Astrocyte (in vitro differentiated cells and primary cell): ENCODE results near the gene GAMT. TPM values are rescaled to one million over a fixed set of nuclear protein-coding genes. Genes with fewer than 3 reads are reported as not detected.

Experiments
- DNase-seq: peaks from one replicate; pipeline ENCODE4 v3.0.0-alpha.2; 2010; ENCODE audit warnings: low read depth
- FAIRE-seq: peaks from 2 replicates; lab custom pipeline; 2011; peaks lifted over from hg19 to GRCh38; lab: Jason Lieb, UNC
- H2AFZ ChIP-seq: 2 replicates; pipeline ENCODE4 v1.6.0; 2012; ENCODE audit warnings: low read depth, low read length, inconsistent platforms
- H3K27ac ChIP-seq: 2 replicates; pipeline ENCODE4 v1.5.1; 2011; ENCODE audit warnings: low read depth, low read length, inconsistent platforms
- H3K27me3 ChIP-seq: 2 replicates; pipeline ENCODE4 v1.6.0; 2011; ENCODE audit warnings: low read length, inconsistent platforms; ENCODE audit not compliant: insufficient read depth
- H3K36me3 ChIP-seq: 2 replicates; pipeline ENCODE4 v1.5.1; 2011; ENCODE audit warnings: low read length, inconsistent platforms; ENCODE audit not compliant: insufficient read depth
- H3K4me1 ChIP-seq: 2 replicates; pipeline ENCODE4 v1.5.1; 2011; ENCODE audit warnings: low read length, inconsistent platforms; ENCODE audit not compliant: insufficient read depth
- H3K4me2 ChIP-seq: 2 replicates; pipeline ENCODE4 v1.6.0; 2012; ENCODE audit warnings: low read length, inconsistent platforms
- H3K4me3 ChIP-seq: 2 replicates; pipeline ENCODE4 v1.5.1; 2011; ENCODE audit warnings: low read depth, mild to moderate bottlenecking, low read length, inconsistent platforms; ENCODE audit not compliant: insufficient read depth
- H3K79me2 ChIP-seq: 2 replicates; pipeline ENCODE4 v1.6.0; 2012; ENCODE audit warnings: mild to moderate bottlenecking, low read length, inconsistent platforms; ENCODE audit not compliant: insufficient read depth
- H3K9ac ChIP-seq: 2 replicates; pipeline ENCODE4 v1.6.0; 2012; ENCODE audit warnings: mild to moderate bottlenecking, low read length, inconsistent platforms
- H3K9me3 ChIP-seq: 2 replicates; pipeline ENCODE4 v1.5.1; 2012; ENCODE audit warnings: low read depth, mild to moderate bottlenecking, low read length, inconsistent platforms; ENCODE audit not compliant: insufficient read depth
- H4K20me1 ChIP-seq: 2 replicates; pipeline ENCODE4 v1.6.0; 2012; ENCODE audit warnings: low read length, inconsistent platforms; ENCODE audit not compliant: insufficient read depth
- H3K27ac Mint-ChIP-seq: one replicate; pipeline ENCODE4 v1.8.0; 2021; ENCODE audit warnings: mild to moderate bottlenecking, mixed read lengths; ENCODE audit not compliant: unreplicated experiment
- H3K27me3 Mint-ChIP-seq: one replicate; pipeline ENCODE4 v1.8.0; 2021; ENCODE audit warnings: low read depth, mixed read lengths; ENCODE audit not compliant: unreplicated experiment
- H3K36me3 Mint-ChIP-seq: one replicate; pipeline ENCODE4 v1.8.0; 2021; ENCODE audit warnings: low read depth, mixed read lengths; ENCODE audit not compliant: unreplicated experiment
- H3K4me1 Mint-ChIP-seq: one replicate; pipeline ENCODE4 v1.8.0; 2021; ENCODE audit warnings: low read depth, mixed read lengths; ENCODE audit not compliant: unreplicated experiment
- H3K4me3 Mint-ChIP-seq: one replicate; pipeline ENCODE4 v1.8.0; 2021; ENCODE audit warnings: mild to moderate bottlenecking, moderate library complexity, mixed read lengths; ENCODE audit not compliant: unreplicated experiment
- H3K9me3 Mint-ChIP-seq: one replicate; pipeline ENCODE4 v1.8.0; 2021; ENCODE audit warnings: mild to moderate bottlenecking, mixed read lengths; ENCODE audit not compliant: unreplicated experiment
- EZH2 ChIP-seq: IDR thresholded peaks from 2 replicates; pipeline ENCODE4 v1.6.1; 2012; ENCODE audit warnings: mild to moderate bottlenecking, low read length, inconsistent platforms; ENCODE audit not compliant: insufficient read depth
- total RNA-seq: library from RNA; stranded (reverse); gene quantifications from 2 replicates; pipeline ENCODE4 v1.2.1, GENCODE V29; 2021
- TF ChIP-seq, protein P1 (sequence below): IDR thresholded peaks from 2 replicates; pipeline ENCODE4 v1.5.1; 2011; ENCODE audit warnings: low read depth, mild to moderate bottlenecking, inconsistent platforms, low read length, moderate library complexity; ENCODE audit not compliant: insufficient read depth

GAMT gene
- total RNA-seq, 1 donor from 2014 or later: 35.9 TPM

DNA sequence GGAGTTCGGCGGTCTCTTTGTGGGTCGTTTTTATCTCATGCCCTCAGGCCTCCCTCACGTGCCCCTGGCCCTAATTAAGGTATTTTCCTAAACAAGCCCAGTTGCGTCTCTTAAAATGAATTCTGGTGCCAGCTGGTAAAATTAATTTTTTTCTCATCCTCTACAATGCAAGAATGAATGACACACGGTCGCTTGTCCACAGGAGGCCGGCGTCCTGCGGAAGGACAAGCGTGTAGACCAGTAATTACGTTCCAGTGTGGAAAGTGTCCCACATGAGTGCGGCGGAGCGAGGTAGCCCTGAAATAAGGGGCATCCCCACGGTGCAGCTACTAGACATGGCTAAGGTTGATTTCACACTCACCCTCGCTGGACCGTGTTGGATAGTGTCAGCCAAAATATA lies 52.1 kb downstream of the GAMT start:
- H3K27ac ChIP-seq: no peak overlapping the region
- no peak overlapping the region for H3K9ac ChIP-seq
- Mint-ChIP-seq H3K27me3 (peaks cover 2% of the 10 kb centered on the region), H3K4me1 (no peaks in the 10 kb centered on the region), H3K9me3 (no peaks in the 10 kb centered on the region), H3K4me3 (no peak overlapping the region), H3K36me3 (no peaks in the 10 kb centered on the region), H3K27ac (no peak overlapping the region)
- FAIRE-seq (no peak), DNase-seq (no peak)
- no peak overlapping the region for H2AFZ ChIP-seq
- no peak for TF ChIP-seq EZH2
- TF ChIP-seq, protein P1, sequence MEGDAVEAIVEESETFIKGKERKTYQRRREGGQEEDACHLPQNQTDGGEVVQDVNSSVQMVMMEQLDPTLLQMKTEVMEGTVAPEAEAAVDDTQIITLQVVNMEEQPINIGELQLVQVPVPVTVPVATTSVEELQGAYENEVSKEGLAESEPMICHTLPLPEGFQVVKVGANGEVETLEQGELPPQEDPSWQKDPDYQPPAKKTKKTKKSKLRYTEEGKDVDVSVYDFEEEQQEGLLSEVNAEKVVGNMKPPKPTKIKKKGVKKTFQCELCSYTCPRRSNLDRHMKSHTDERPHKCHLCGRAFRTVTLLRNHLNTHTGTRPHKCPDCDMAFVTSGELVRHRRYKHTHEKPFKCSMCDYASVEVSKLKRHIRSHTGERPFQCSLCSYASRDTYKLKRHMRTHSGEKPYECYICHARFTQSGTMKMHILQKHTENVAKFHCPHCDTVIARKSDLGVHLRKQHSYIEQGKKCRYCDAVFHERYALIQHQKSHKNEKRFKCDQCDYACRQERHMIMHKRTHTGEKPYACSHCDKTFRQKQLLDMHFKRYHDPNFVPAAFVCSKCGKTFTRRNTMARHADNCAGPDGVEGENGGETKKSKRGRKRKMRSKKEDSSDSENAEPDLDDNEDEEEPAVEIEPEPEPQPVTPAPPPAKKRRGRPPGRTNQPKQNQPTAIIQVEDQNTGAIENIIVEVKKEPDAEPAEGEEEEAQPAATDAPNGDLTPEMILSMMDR: no peak
- H4K20me1 ChIP-seq: no peaks in the 10 kb centered on the region
- no peaks in the 10 kb centered on the region for H3K9me3 ChIP-seq
- no peaks in the 10 kb centered on the region for H3K27me3 ChIP-seq
- no peaks in the 10 kb centered on the region for H3K36me3 ChIP-seq
- peaks cover 2% of the 10 kb centered on the region for H3K4me1 ChIP-seq
- H3K79me2 ChIP-seq: no peaks in the 10 kb centered on the region
- H3K4me2 ChIP-seq: no peak overlapping the region
- H3K4me3 ChIP-seq: no peak overlapping the region

Other genes starting within 250 kb of the GAMT start
- gene SBNO2, start 227.3 kb downstream of the GAMT start, total RNA-seq: 39.3 and 43.2 TPM in 2 replicates
- 61.6 and 67.9 TPM in 2 replicates for gene STK11, start 195.8 kb downstream of the GAMT start, total RNA-seq
- gene CBARP, start 163.5 kb downstream of the GAMT start, total RNA-seq: 18.8 and 19.8 TPM in 2 replicates
- 154 and 170 TPM in 2 replicates for gene ATP5F1D, start 159.8 kb downstream of the GAMT start, total RNA-seq
- gene MIDN, start 153.0 kb downstream of the GAMT start, total RNA-seq: 119 and 141 TPM in 2 replicates
- 184 and 215 TPM in 2 replicates for gene CIRBP, start 132.2 kb downstream of the GAMT start, total RNA-seq
- gene FAM174C, start 126.0 kb downstream of the GAMT start, total RNA-seq: 50.5 and 50.8 TPM in 2 replicates
- gene EFNA2, start 115.7 kb downstream of the GAMT start, total RNA-seq: 7.0 and 8.4 TPM in 2 replicates
- gene NDUFS7, start 17.6 kb downstream of the GAMT start, total RNA-seq: 64.0 and 67.3 TPM in 2 replicates
- gene DAZAP1, start 6.0 kb upstream of the GAMT start, total RNA-seq: 94.7 and 108 TPM in 2 replicates
- 973 and 1,045 TPM in 2 replicates for gene RPS15, start 36.9 kb upstream of the GAMT start, total RNA-seq
- 5.5 and 7.1 TPM in 2 replicates for gene APC2, start 48.6 kb upstream of the GAMT start, total RNA-seq
- 30.2 and 32.4 TPM in 2 replicates for gene C19orf25, start 77.7 kb upstream of the GAMT start, total RNA-seq
- gene PCSK4, start 88.8 kb upstream of the GAMT start, total RNA-seq: 2.7 and 3.9 TPM in 2 replicates
- gene REEP6, start 89.6 kb upstream of the GAMT start, total RNA-seq: 5.7 and 6.6 TPM in 2 replicates
- gene ADAMTSL5, start 111.5 kb upstream of the GAMT start, total RNA-seq: 4.7 and 5.5 TPM in 2 replicates
- 0.09 TPM in 1 of 2 replicates, not detected in the other for gene PLK5, start 122.5 kb upstream of the GAMT start, total RNA-seq
- gene MEX3D, start 166.8 kb upstream of the GAMT start, total RNA-seq: 51.8 and 52.1 TPM in 2 replicates
- 64.0 and 71.9 TPM in 2 replicates for gene MBD3, start 191.3 kb upstream of the GAMT start, total RNA-seq
- 255 and 257 TPM in 2 replicates for gene UQCR11, start 203.9 kb upstream of the GAMT start, total RNA-seq